ENCODE data around the gene PRRX2.
A peak's percentile ranks its signal among the peaks of the same experiment; 100 is the strongest.

The PRRX2 gene

GRCh38 chr9:129703667-129704355, 38.4 kb downstream of the PRRX2 start:
- FAIRE-seq (no peak), DNase-seq (ENCODE audit: low spot score) (no peak)

- FAIRE-seq (no peak), DNase-seq (ENCODE audit: low spot score) (no peak)
These were observed 39.4 kb downstream of the PRRX2 start for GRCh38 chr9:129704807-129705206.

GRCh38 chr9:129708793-129709192, 43.3 kb downstream of the PRRX2 start:
- DNase-seq (ENCODE audit: low spot score) (no peak), FAIRE-seq (no peak)

GRCh38 chr9:129709438-129710168, 44.2 kb downstream of the PRRX2 start:
- DNase-seq (ENCODE audit: low spot score) (peak; percentile 38), FAIRE-seq (no peak)

- FAIRE-seq, result no peak
- no peak for DNase-seq (ENCODE audit: low spot score)
These were observed 44.7 kb downstream of the PRRX2 start for GRCh38 chr9:129710169-129710453.

GRCh38 chr9:129712634-129713401, 47.4 kb downstream of the PRRX2 start:
- DNase-seq (ENCODE audit: low spot score) (no peak), FAIRE-seq (no peak)

GRCh38 chr9:129713402-129713679, 47.9 kb downstream of the PRRX2 start:
- no peak for FAIRE-seq

GRCh38 chr9:129714511-129715061, 49.1 kb downstream of the PRRX2 start:
- FAIRE-seq (no peak), DNase-seq (ENCODE audit: low spot score) (no peak)

More at GRCh38 chr9:129713402-129713679, 47.9 kb downstream of the PRRX2 start:
- DNase-seq (ENCODE audit: low spot score), result no peak

GRCh38 chr9:129716091-129716490, 50.6 kb downstream of the PRRX2 start:
- DNase-seq (ENCODE audit: low spot score) (no peak), FAIRE-seq (no peak)

GRCh38 chr9:129717991-129718390, 52.5 kb downstream of the PRRX2 start:
- FAIRE-seq (no peak), DNase-seq (ENCODE audit: low spot score) (no peak)

- DNase-seq (ENCODE audit: low spot score), result no peak
These were observed 53.2 kb downstream of the PRRX2 start for GRCh38 chr9:129718647-129719046.

GRCh38 chr9:129719135-129719534, 53.7 kb downstream of the PRRX2 start:
- FAIRE-seq (no peak), DNase-seq (ENCODE audit: low spot score) (no peak)

More at GRCh38 chr9:129718647-129719046, 53.2 kb downstream of the PRRX2 start:
- no peak for FAIRE-seq

GRCh38 chr9:129720181-129720864, 54.9 kb downstream of the PRRX2 start:
- DNase-seq (ENCODE audit: low spot score), result no peak
- no peak for FAIRE-seq

- DNase-seq (ENCODE audit: low spot score), result no peak
These were observed 55.6 kb downstream of the PRRX2 start for GRCh38 chr9:129720865-129721545.

GRCh38 chr9:129722913-129723312, 57.5 kb downstream of the PRRX2 start:
- FAIRE-seq (no peak), DNase-seq (ENCODE audit: low spot score) (no peak)

More at GRCh38 chr9:129720865-129721545, 55.6 kb downstream of the PRRX2 start:
- FAIRE-seq, result no peak

- FAIRE-seq, result no peak
- DNase-seq (ENCODE audit: low spot score), result no peak
These were observed 59.2 kb downstream of the PRRX2 start for GRCh38 chr9:129724456-129725190.

- DNase-seq (ENCODE audit: low spot score), result no peak
- FAIRE-seq, result no peak
These were observed 60.4 kb downstream of the PRRX2 start for GRCh38 chr9:129725795-129726251.

- FAIRE-seq, result no peak
- DNase-seq (ENCODE audit: low spot score), result peak; percentile 45
These were observed 61.1 kb downstream of the PRRX2 start for GRCh38 chr9:129726322-129727160.

- DNase-seq (ENCODE audit: low spot score), result no peak
- no peak for FAIRE-seq
These were observed 63.3 kb downstream of the PRRX2 start for GRCh38 chr9:129728744-129729143.

Measured in RCC 7860 (cell line).